HG03457 (cell line): ENCODE results near the gene BRME1.
A peak's percentile ranks its signal among the peaks of the same experiment; 100 is the strongest.

Experiments
- ATAC-seq: cut with Tn5 transposase; IDR thresholded peaks from one replicate; pipeline ENCODE4 v1.9.1; 2021; ENCODE audit warnings: moderate number of reproducible peaks; ENCODE audit not compliant: unreplicated experiment

Gene BRME1

GRCh38 chr19:13905634-13906520, at the start of gene BRME1, which contains the start of gene CC2D1A:
Gene BRME1 (minus strand): TSS chr19:13906117. CDS start chr19:13904892, 1,225 bp downstream.
Gene CC2D1A (plus strand): TSS chr19:13906201. CDS start chr19:13906442, 241 bp downstream.
- no peak for ATAC-seq

- no peak for ATAC-seq
Measured at GRCh38 chr19:13954185-13954584, 48.3 kb upstream of the BRME1 start.

GRCh38 chr19:13952931-13953531, 47.1 kb upstream of the BRME1 start:
- ATAC-seq: no peak

- peak; percentile 95 for ATAC-seq
Measured at GRCh38 chr19:13952154-13952930, 46.4 kb upstream of the BRME1 start, which contains the start of gene DCAF15. Gene DCAF15 (plus strand): TSS chr19:13952509. CDS start chr19:13952513, 4 bp downstream.

GRCh38 chr19:13951799-13952153, 45.9 kb upstream of the BRME1 start:
- ATAC-seq: no peak

- no peak for ATAC-seq
Measured at GRCh38 chr19:13951043-13951442, 45.1 kb upstream of the BRME1 start.

GRCh38 chr19:13946414-13946813, 40.5 kb upstream of the BRME1 start:
- ATAC-seq: no peak

GRCh38 chr19:13942023-13942684, 36.2 kb upstream of the BRME1 start:
- ATAC-seq: no peak

- no peak for ATAC-seq
Measured at GRCh38 chr19:13938301-13939064, 32.6 kb upstream of the BRME1 start, which contains the start of gene PODNL1. Gene PODNL1 (minus strand): TSS chr19:13938417. CDS start chr19:13938181, 236 bp downstream.

- no peak for ATAC-seq
Measured at GRCh38 chr19:13937479-13938300, 31.8 kb upstream of the BRME1 start.

- ATAC-seq: no peak
Measured at GRCh38 chr19:13935765-13936510, 30.0 kb upstream of the BRME1 start.

GRCh38 chr19:13934785-13935109, 28.8 kb upstream of the BRME1 start:
- ATAC-seq: no peak

GRCh38 chr19:13932911-13933393, 27.0 kb upstream of the BRME1 start:
- no peak for ATAC-seq

GRCh38 chr19:13932149-13932637, 26.3 kb upstream of the BRME1 start:
- no peak for ATAC-seq

GRCh38 chr19:13931391-13932148, 25.7 kb upstream of the BRME1 start:
- no peak for ATAC-seq

- no peak for ATAC-seq
Measured at GRCh38 chr19:13930402-13930801, 24.5 kb upstream of the BRME1 start.

- no peak for ATAC-seq
Measured at GRCh38 chr19:13929956-13930355, 24.0 kb upstream of the BRME1 start.
